GM21529 (cell line): ENCODE results near the gene PKD1.

ENCODE experiments used
- ATAC-seq: cut with Tn5 transposase; IDR thresholded peaks from one replicate; pipeline ENCODE4 v1.9.1; 2021; ENCODE audit not compliant: unreplicated experiment

The PKD1 gene

DNA sequence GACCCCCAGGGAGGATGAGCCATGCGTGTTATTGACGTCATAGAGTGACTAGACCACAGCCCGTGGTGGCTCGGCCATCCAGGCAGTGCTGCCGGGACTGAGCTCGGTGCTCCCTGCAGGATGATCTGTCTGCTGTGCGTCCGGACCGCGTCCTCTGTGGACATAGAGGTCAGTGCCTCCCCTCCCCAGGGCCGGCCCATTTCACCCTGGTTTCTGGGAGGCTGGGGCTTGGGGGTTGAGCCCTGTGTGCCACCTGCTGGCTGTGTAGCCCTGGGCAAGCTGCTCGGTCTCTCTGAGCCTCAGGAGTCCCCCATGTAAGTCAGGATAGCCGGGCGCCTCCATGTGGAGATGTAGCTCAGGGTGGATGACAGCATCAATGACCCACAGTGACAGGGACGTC, 79.6 kb downstream of the PKD1 start:
- no peak for ATAC-seq

DNA sequence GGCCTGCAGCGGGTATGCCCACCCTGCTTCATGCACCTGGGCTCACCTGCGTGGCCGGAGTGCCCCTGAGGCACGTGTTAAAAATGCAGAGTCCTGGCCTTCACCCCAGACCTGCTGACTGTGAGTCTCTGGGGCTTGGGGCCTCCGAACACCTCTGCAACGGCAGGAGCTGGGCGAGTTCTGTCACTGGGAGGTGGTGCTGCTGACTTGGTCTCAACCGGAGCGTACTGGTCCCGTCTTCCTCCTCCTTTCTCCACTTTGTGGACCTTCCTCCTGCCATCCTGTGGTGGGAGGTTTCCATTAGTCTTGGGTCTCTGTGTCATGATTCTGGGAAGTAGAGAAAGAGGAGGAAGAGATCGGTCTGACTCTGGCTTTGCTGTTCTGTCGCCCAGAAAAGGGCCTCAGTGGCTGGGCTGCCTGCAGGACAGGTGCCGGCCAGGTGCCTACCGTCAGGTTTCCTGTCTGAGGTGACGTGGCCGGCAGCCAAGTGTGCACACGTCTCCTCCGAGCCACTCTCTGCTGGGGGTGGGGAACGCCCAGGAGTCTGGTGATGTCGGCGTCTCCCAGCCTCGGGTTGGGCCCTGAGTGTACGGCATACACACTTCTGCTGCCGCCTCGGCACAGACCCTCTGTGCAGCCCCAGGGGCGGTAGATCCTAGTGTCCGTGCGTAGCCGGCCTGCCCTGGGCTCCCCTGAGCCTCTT, 81.0 kb downstream of the PKD1 start:
- no peak for ATAC-seq

DNA sequence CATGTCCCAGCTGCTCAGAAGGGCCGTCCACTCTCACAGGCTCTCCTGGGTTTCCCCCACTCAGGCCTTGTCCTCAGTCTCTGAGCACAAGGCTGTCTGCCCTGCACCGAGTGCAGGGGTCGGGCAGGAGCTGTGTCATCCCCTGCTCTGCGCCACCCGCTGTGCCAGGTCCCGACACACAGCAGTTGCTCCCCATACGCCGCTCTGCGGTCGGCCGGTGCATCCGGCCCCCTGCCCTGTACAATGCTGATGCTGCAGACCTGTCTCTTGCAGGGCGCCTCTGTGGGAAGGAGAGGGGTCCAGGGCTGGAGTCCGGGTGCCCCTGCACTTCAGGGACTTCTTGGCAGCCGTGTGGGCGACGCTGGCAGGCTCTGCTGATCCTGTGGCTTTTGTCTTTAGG, 81.8 kb downstream of the PKD1 start:
- no peak for ATAC-seq

DNA sequence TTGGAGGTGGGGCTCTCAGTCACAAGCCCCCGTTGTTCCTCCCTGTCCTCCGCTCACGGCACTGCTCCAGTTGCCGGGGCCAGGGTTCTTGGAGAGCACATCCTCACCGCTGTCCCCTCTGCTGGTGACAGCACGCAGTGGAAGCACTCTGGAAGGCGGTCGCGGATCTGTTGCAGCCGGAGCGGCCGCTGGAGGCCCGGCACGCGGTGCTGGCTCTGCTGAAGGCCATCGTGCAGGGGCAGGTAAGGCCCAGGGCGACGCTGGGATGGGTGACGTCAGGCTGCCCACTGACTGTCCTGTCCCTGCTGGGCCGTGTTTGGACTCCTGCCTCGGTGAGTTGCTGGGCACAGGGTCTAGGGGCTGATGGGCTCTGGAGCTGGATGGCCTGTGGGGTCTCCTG, 82.5 kb downstream of the PKD1 start:
- ATAC-seq, result no peak

DNA sequence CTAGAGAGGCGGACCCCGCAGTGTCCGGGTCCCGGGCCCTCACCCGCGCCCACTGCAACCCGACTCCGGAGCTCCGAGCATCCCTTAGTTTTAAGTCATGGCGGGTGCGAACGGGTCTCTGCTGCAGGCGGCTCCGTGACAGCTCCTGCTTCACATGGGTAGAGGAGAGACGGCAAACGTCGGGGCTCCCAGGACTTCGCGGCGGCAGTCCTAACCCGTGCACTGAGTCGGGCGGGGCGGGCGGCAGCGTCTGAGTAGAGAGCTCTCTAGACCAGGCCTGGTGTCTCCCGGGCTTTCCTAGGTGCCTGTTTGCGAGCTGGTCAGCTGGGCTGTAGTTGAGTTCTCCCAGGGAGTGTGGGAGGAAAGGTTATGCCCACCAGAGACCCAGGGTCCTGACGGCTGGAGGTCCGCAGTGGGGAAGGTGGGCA, 87.6 kb downstream of the PKD1 start:
- no peak for ATAC-seq

DNA sequence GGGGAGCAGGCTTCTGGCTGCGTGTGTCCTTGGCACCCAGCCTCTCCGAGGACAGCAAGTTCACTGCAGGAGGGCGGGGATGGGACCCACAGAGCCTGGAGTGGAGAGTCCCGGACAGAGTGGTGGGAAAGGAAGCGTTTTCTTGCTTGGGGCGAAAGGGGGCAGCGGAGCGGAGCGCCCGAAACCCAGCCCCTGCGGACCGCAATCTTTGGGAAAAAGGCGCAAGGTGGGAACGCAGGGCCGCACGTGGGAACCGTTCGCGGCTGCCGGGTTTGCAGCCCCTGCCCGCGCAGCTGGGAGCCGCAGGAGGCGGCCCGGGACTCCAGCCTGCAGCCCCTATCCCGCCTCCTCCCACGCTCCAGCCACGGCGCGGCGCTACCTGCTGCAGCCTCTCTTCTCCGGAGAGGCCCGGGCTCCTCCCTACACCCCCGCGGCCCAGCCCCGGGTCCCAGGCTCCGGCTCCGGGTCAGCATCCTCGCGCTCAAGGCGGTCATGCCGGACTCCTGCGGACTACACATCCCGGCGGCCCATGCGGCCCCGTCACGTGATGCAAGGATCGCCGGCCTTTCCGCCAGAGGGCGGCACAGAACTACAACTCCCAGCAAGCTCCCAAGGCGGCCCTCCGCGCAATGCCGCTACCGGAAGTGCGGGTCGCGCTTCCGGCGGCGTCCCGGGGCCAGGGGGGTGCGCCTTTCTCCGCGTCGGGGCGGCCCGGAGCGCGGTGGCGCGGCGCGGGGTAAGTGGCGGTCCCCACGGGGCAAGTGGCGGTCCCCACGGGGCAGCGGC, 88.2 kb downstream of the PKD1 start, which contains the start of the genes NTHL1 and TSC2:
Gene NTHL1 (minus strand): TSS at position 505 of the 786 bp plus-strand sequence. CDS start 11 bp downstream, at position 494.
Gene TSC2 (plus strand): TSS at position 656 of the 786 bp plus-strand sequence. CDS start 631 bp downstream, outside the sequence.
- ATAC-seq, result peak; percentile 87

DNA sequence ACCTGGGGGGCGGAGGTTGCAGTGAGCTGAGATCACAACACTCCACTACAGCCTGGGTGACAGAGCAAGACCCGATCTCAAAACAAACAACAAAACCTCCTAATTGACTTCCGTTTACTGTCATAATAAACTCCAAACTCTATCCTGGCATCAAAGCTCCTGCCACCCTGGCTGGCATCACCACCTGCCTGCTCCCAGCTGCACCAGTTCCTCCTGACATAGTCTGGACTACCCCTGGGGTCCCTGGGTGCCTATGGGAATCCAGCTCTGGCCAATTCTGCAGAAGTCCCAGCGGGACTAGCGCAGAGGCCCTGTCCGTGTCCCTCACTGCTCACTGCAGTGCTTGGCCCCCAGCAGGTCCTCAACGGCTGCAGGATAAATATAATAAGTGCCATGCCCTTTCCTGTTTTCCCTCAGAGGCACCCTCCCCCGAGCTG, 88.8 kb downstream of the PKD1 start:
- no peak for ATAC-seq

DNA sequence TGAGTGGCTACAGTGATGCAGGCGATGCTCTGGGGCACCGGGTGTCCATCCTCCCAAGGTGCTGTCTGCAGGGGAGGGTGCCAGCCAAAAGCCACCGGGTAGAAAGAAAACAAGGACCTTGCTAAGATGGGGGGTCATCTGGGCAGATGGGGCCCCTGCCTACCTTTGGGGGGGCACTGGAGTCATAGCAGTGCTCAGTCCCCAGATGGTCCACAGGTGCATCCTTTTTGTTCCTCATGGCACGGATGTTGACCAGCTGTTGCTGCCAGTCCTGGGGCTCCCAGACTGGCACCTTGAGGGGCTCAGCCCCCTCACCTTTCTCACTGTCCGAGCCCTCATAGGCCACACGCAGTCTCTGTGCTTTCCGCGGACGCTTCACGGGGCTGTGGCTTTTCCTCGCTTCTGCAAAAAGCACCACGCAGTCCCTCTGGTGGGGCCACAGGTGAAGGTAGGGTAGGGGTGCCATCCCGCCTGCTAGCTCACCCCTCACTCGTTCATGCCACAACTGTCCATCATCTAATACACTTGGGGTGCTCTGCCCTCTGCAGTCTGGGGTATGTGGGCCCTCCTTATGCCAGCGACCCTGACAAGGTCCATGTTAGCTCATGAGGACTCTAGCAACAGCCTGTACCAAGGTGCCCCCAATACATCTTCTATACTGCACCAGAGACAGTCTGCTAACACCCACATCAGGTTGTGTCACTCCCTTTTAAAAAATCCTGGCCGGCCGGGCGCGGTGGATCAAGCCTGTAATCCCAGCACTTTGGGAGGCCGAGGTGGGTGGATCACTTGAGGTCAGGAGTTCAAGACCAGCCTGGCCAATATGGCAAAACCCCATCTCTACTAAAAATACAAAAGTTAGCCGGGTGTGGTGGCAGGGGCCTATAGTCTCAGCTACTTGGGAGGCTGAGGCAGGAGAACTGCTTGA, 89.5 kb downstream of the PKD1 start:
- ATAC-seq, result no peak

DNA sequence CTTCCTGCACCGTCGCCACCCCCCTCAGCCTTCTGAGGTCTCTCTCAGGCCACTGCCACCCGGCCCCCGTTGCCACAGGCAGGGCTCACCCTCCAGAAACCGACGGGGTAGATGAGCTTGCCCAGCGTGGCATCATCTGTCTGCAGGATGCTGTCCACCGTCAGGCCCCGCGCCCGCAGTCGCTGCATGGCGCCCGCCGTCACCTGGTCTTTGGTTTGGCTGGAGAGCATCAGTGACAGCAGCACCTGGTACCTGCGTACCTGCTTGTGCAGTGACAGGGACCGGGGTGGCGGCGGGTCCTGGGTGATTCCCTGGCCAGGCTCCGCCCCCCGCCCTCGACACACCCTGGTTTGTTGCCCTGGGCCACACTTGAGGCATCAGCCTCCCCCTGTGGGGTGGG, 91.2 kb downstream of the PKD1 start:
- no peak for ATAC-seq

DNA sequence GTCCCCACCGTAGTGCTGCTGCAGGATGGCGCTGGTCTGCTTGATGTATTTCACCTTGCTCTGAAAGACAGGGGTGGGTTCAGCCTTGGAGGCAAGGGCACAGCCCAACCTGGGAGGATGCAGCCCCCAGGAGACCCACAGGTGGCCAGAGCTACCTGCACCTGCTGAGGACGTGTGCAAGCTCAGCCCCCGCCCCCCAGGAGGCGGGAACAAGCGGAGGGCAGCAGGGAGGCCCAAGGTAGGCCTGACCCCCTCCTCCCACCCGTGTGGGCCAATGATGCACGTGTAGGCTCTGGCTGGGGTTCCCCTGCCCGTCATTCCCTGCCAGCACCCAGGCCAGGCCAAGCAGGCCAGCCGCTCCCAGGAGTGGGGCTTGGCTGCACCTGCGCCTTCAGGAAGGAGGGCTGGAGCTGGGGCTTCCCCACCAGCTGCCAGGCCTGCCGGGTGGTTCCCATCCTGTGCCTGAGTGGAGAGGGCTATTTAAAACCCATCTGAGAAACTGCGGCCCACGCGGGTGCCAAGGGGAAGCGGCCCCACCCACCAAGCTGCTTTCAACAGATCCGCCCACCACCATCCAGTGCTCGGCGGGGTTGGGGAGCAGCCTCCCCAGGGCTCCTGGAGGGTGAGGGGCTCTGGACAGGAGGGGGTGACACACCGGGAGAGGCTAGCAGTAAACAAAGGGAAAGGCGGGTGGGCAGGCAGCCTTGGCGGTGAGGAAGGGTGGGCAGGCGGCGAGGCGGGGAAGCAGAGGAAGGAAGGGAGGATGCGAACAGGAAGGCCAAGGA, 91.8 kb downstream of the PKD1 start:
- ATAC-seq, result no peak

DNA sequence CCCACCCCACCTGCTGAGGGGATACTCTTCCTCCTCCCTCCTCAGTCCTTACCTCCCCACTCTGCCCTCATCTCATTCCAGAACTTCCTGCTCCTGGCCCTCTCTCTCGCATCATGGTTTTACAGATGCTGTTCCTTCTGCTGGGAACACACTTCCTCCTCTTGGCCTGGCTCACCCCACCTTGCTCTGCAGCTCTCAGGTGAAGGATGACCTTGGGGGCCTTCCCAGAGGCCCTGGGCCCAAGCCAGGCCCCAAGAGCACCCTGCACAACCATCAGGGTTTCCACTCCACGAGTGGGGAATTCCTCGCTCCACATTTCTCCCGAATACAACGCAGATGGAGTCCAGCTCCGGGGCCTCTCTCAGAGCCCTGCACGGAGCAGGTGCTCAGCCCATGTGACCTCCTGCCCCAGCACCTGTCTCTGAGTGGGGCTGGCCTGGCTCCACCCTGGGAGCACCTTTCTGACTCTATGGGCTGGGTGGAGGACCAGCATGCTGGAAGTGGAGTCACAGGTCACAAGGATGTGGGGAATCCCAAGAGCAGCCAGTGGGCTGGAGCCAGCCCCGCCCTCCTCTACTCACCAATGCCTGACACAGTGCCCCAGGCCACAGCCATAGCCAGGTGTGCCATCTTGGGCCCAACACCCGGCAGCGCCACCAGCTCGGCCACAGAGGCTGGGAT, 92.6 kb downstream of the PKD1 start:
- no peak for ATAC-seq

DNA sequence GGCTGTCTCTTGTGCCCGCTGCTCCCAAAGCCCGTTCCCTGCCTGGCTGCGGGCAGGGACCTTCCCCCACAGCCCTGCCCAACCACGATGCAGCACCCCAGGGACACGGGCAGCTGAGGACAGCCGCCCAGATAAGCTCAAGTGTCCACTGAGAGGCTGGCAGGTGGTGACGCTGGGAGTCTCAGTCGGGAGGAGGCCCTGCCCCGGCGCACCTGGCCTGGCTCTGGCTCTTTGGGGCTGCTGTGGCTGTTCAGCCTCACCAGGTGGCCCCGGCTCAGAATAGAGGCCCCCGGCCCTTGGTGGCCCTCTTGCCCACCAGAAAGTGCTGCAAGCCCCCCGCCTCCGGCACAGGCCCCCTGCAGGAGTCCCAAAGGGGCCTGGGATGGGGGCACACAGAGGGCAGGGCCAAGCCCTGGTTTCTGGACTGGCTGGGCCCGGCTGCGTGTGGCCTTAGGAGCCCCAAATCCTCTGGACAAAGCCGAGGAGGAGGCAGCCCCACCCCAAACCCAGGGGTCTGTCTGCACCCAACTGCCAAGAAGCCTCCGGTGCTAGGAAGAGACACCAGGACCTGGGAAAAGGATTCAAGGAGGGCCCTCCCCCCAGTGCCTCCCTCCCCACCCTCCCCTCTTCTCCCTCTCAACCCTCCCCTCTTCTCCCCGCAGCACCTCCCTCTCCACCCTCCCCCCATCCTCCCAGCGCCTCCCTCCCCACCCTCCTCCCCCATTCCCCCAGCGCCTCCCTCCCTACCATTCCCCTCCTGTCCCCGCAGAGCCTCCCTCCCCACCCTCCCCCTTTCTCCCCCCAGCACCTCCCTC, 93.3 kb downstream of the PKD1 start:
- ATAC-seq, result no peak

DNA sequence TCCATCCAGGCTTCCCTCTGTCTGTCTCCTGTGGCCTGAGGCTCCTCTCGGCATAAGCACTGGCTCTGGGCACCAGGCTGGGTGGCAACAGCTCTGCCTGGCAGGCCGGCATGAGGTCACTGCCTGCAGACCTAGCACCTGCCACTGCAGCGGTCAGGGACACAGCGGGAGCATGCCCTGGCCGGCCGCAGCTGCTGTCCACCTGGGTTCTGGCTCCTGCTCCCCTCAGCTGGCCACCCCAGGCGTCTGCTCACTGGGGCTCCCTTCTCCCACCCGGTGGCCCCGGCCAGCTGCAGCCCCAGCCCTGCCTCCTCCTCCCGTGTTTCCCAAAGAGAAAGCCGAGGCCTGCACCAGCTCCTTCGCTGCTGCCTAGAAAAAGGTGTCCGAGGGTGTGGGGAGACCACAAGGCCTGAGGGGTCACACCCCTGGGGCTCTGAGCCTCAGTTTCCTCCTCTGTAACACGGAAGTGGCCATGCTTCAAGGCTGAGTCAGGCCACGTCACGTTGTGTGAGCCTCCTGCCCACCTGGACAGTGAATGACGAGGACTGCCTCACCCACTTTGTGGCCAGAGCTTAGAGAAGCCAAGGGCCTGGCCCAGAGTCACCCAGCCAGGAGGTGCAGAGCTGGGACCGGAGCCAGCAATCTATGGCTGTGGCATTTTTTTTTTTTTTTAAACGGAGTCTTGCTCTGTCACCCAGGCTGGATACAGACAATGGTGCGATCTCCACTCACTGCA, 94.7 kb downstream of the PKD1 start:
- ATAC-seq, result no peak

DNA sequence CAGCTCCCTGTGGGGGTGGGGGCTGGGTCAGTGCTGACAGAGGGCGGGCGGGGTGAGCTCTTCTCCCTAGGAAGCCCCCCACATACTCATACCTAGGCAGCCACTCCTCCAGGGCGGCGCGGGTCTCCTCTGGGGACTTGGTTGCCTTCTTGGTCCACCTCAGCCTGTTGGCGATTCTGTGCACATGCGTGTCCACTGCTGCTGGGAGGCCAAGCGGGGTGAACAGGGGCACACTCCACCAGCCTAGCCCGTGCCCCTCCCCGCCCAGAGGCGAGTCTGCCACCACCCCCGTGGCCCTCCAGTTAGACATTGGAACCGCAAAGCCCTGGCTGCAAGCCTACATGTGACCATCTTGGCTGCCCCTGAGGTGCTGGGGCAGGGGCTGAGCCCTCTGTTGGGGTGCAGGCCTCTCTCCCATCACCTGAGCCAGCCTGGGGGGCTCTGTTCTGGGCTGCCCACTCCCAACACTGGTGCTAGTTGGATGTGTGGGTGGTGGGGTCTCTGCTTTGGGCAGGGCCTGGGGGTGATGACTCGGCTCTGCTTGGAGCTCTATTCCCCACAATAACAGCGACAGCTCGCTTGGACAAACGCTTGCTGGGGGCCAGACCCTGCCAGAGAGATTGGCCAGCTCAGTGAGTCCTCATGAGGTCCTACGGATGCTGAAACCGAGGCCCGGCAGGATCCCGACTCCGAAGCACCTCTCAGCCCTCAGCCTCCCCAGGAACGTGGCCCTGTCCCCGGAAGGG, 95.5 kb downstream of the PKD1 start:
- ATAC-seq, result no peak

DNA sequence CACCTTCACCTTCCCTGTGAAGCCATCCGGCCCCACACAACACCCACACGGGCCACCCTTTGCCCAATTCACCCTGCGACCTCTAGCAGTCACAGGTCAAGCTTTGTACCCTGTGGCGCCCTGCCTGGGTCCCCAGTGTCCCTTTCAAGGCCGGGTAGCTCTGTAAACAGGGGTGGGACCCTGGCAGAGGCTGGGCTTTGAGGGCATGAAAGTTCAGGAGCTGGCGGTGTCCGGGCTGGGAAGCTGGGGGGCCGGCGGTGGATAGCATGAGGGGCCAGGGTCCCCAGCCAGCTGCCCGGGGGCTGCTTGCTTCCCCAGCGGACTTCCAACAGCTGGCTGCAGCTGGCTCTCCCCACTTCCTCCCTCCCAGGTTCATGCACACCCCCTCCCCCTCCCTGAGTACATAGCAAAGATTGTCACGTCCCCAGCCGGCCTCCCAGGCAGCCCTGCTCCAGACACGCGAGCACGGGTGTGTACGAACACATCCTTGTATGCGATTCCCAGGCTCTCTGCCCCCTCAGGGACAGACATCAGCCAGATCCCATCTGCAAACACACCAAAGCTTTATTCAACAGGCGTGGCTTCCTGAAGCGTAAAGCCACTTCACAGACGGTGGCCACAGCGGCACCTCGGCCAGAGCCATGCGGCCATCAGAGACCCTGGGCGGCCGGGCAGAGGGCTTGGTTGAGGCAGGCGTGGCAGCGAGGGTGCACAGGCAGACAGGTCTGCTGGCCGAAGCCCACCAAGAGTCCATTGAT, 96.2 kb downstream of the PKD1 start:
- ATAC-seq, result no peak
